Omental fat pad (tissue), 4 donors: Measurements from ENCODE around the gene PHLDB1. TPM values are rescaled to one million over a fixed set of nuclear protein-coding genes. Genes with fewer than 3 reads are reported as not detected.

ENCODE experiments used
- ATAC-seq: fragments of 150-250 bp; one replicate; pipeline ENCODE4 v1.9.1; 2016; ENCODE audit warnings: mild to moderate bottlenecking, moderate library complexity; ENCODE audit not compliant: low FRiP score
- DNase-seq: peaks from one replicate; pipeline ENCODE4 v3.0.0-alpha.2; 2019; ENCODE audit warnings: low spot score
- CTCF ChIP-seq, 3 donors: fragments of 450-650 bp; IDR thresholded peaks; one replicate each; pipeline ENCODE4 v1.5.1; 2016 to 2017; ENCODE audit warnings: antibody characterized with exemption in 3 of 3, mild to moderate bottlenecking in 3 of 3, moderate library complexity in 2 of 3
- small RNA-seq: library from RNA; depleted of rRNA; stranded (forward); fragments of <200 nt; gene quantifications from one replicate; pipeline ENCODE3, GENCODE V24; 2016
- total RNA-seq, 4 donors: library from RNA; depleted of rRNA; stranded (reverse); fragments of >200 nt; gene quantifications; one replicate each; pipeline ENCODE4 v1.1.0, GENCODE V29; 2016

Gene PHLDB1
- total RNA-seq, 4 donors from 2014 or later, result 163 to 363 (median 245) TPM

- ATAC-seq, result no peak
- no peak for TF ChIP-seq CTCF (IDR thresholded peaks at IDR 0.05)
Observed at GRCh38 chr11:118699506-118700220, 92.2 kb downstream of the PHLDB1 start.

GRCh38 chr11:118703563-118704106 lies 96.2 kb downstream of the PHLDB1 start:
- ATAC-seq (no peak), DNase-seq (no peak)
- TF ChIP-seq CTCF (IDR thresholded peaks at IDR 0.05), result no peak

More at GRCh38 chr11:118699506-118700220, 92.2 kb downstream of the PHLDB1 start:
- DNase-seq, result no peak

GRCh38 chr11:118705111-118705741 lies 97.8 kb downstream of the PHLDB1 start:
- ATAC-seq, result no peak
- no peak for TF ChIP-seq CTCF (IDR thresholded peaks at IDR 0.05)
- no peak for DNase-seq

GRCh38 chr11:118705791-118706545 lies 98.6 kb downstream of the PHLDB1 start:
- DNase-seq (no peak), ATAC-seq (no peak)
- no peak for TF ChIP-seq CTCF (IDR thresholded peaks at IDR 0.05)

GRCh38 chr11:118706546-118706825 lies 99.1 kb downstream of the PHLDB1 start:
- ATAC-seq, result no peak
- TF ChIP-seq CTCF (IDR thresholded peaks at IDR 0.05), result no peak
- no peak for DNase-seq

Small RNA genes within 50 kb of the gene (small RNA-seq; reads per million reads assigned to genes)
- gene RNU6-1157P (not detected), gene RNU6-376P (not detected)

Other genes with a start within 250 kb of the PHLDB1 start
- 10 to 100 TPM; 39.3 to 45.9 (median 42.3) TPM for gene UBE4A, start 248.0 kb upstream of the PHLDB1 start, total RNA-seq
- 10 to 100 TPM; 38.1 to 57.1 (median 51.9) TPM for gene ATP5MG, start 206.0 kb upstream of the PHLDB1 start, total RNA-seq
- gene KMT2A, start 171.1 kb upstream of the PHLDB1 start, total RNA-seq, result 10 to 100 TPM; 39.3 to 84.8 (median 51.9) TPM
- 10 to 100 TPM in 1 of 4 donors, 1 to 10 TPM in 2, under 1 TPM in 1; 0.84 to 21.1 (median 2.6) TPM for gene TTC36, start 80.1 kb upstream of the PHLDB1 start, total RNA-seq
- gene TMEM25, start 76.4 kb upstream of the PHLDB1 start, total RNA-seq, result 10 to 100 TPM in 3 of 4 donors, 1 to 10 TPM in 1; 9.1 to 19.9 (median 11.8) TPM
- 10 to 100 TPM; 18.1 to 31.4 (median 21.7) TPM for gene IFT46, start 41.7 kb upstream of the PHLDB1 start, total RNA-seq
- gene ARCN1, start 35.2 kb upstream of the PHLDB1 start, total RNA-seq, result 100 to 1,000 TPM in 3 of 4 donors, 10 to 100 TPM in 1; 89.7 to 135 (median 117) TPM
- not detected for gene TREH, start 72.0 kb downstream of the PHLDB1 start, total RNA-seq
- gene DDX6, start 183.5 kb downstream of the PHLDB1 start, total RNA-seq, result 100 to 1,000 TPM in 3 of 4 donors, 10 to 100 TPM in 1; 84.5 to 129 (median 108) TPM